ENCODE measurements around the gene CCL7.

The CCL7 gene

GRCh38 chr17:34252444-34253138 lies 17.4 kb upstream of the CCL7 start:
- Mint-ChIP-seq H3K4me1 (peaks cover 27 to 63% of the 10 kb centered on the region in 2 donors), H3K27me3 (peaks cover 33 to 35% of the 10 kb centered on the region in 2 donors), H3K4me3 (peak overlapping the region; percentile 30 to 51), H3K9me3 (no peaks in the 10 kb centered on the region), H3K36me3 (no peaks in the 10 kb centered on the region), H3K27ac (peak overlapping the region; percentile 52)
- DNase-seq, result no peak
- peak; percentile 51 to 64 for ATAC-seq (replicated peaks)

- Mint-ChIP-seq H3K27me3 (peaks cover 33 to 38% of the 10 kb centered on the region in 2 donors), H3K9me3 (no peaks in the 10 kb centered on the region), H3K27ac (no peak overlapping the region), H3K4me1 (peaks cover 27 to 57% of the 10 kb centered on the region in 2 donors), H3K4me3 (no peak overlapping the region), H3K36me3 (no peaks in the 10 kb centered on the region)
- DNase-seq, result no peak
- no peak for ATAC-seq (replicated peaks)
Observed at GRCh38 chr17:34253139-34253525, 16.9 kb upstream of the CCL7 start.

- Mint-ChIP-seq H3K36me3 (no peaks in the 10 kb centered on the region), H3K4me1 (peaks cover 26 to 47% of the 10 kb centered on the region in 2 donors), H3K27me3 (peaks cover 31 to 44% of the 10 kb centered on the region in 2 donors), H3K4me3 (no peak overlapping the region), H3K9me3 (no peaks in the 10 kb centered on the region), H3K27ac (no peak overlapping the region)
- DNase-seq (no peak), ATAC-seq (replicated peaks) (no peak)
Observed at GRCh38 chr17:34254146-34254545, 15.9 kb upstream of the CCL7 start.

- Mint-ChIP-seq H3K36me3 (no peaks in the 10 kb centered on the region), H3K4me3 (peak within 1 kb of the TSS; percentile 30 to 56), H3K27me3 (peaks cover 33 to 51% of the 10 kb centered on the region in 2 donors), H3K27ac (no peak within 1 kb of the TSS), H3K9me3 (no peaks in the 10 kb centered on the region), H3K4me1 (peaks cover 26 to 40% of the 10 kb centered on the region in 2 donors)
- no peak for DNase-seq
- ATAC-seq (replicated peaks), result peak; percentile 40 to 59
Observed at GRCh38 chr17:34254651-34255380, 15.2 kb upstream of the CCL7 start, which contains the start of gene CCL2. CCL2 (plus strand) TSS chr17:34255285; CDS start chr17:34255350, 65 bp downstream.

GRCh38 chr17:34255381-34255732 lies 14.7 kb upstream of the CCL7 start:
- Mint-ChIP-seq H3K9me3 (no peaks in the 10 kb centered on the region), H3K27me3 (peaks cover 32 to 57% of the 10 kb centered on the region in 2 donors), H3K36me3 (no peaks in the 10 kb centered on the region), H3K4me3 (peak overlapping the region in 1 of 2 donors; percentile 56), H3K4me1 (peaks cover 26 to 38% of the 10 kb centered on the region in 2 donors), H3K27ac (no peak overlapping the region)
- ATAC-seq (replicated peaks), result no peak
- DNase-seq, result no peak

- Mint-ChIP-seq H3K36me3 (no peaks in the 10 kb centered on the region), H3K4me1 (peaks cover 26 to 36% of the 10 kb centered on the region in 2 donors), H3K27ac (no peak overlapping the region), H3K9me3 (no peaks in the 10 kb centered on the region), H3K4me3 (no peak overlapping the region), H3K27me3 (peaks cover 31 to 55% of the 10 kb centered on the region in 2 donors)
- DNase-seq (no peak), ATAC-seq (replicated peaks) (no peak)
Observed at GRCh38 chr17:34255841-34256240, 14.2 kb upstream of the CCL7 start.

- Mint-ChIP-seq H3K9me3 (no peaks in the 10 kb centered on the region), H3K27ac (no peak overlapping the region), H3K4me1 (peaks cover 16 to 20% of the 10 kb centered on the region in 2 donors), H3K27me3 (peaks cover 25 to 58% of the 10 kb centered on the region in 2 donors), H3K36me3 (no peaks in the 10 kb centered on the region), H3K4me3 (no peak overlapping the region)
- DNase-seq (no peak), ATAC-seq (replicated peaks) (no peak)
Observed at GRCh38 chr17:34257299-34257985, 12.6 kb upstream of the CCL7 start.

GRCh38 chr17:34257986-34258326 lies 12.1 kb upstream of the CCL7 start:
- Mint-ChIP-seq H3K4me1 (peaks cover 11 to 15% of the 10 kb centered on the region in 2 donors), H3K4me3 (no peak overlapping the region), H3K9me3 (no peaks in the 10 kb centered on the region), H3K36me3 (no peaks in the 10 kb centered on the region), H3K27ac (no peak overlapping the region), H3K27me3 (peaks cover 25 to 59% of the 10 kb centered on the region in 2 donors)
- ATAC-seq (replicated peaks) (no peak), DNase-seq (no peak)

- Mint-ChIP-seq H3K27ac (no peak overlapping the region), H3K27me3 (peaks cover 29 to 59% of the 10 kb centered on the region in 2 donors), H3K36me3 (no peaks in the 10 kb centered on the region), H3K9me3 (no peaks in the 10 kb centered on the region), H3K4me1 (peaks cover 7 to 9% of the 10 kb centered on the region in 2 donors), H3K4me3 (no peak overlapping the region)
- ATAC-seq (replicated peaks) (no peak), DNase-seq (no peak)
Observed at GRCh38 chr17:34259146-34259545, 10.9 kb upstream of the CCL7 start.

- Mint-ChIP-seq H3K4me1 (no peaks in the 10 kb centered on the region), H3K36me3 (no peaks in the 10 kb centered on the region), H3K27ac (no peak overlapping the region), H3K9me3 (no peaks in the 10 kb centered on the region), H3K4me3 (no peak overlapping the region), H3K27me3 (peaks cover 32 to 64% of the 10 kb centered on the region in 2 donors)
- ATAC-seq (replicated peaks), result no peak
- no peak for DNase-seq
Observed at GRCh38 chr17:34260861-34261260, 9.2 kb upstream of the CCL7 start.

- Mint-ChIP-seq H3K27ac (no peak overlapping the region), H3K9me3 (no peaks in the 10 kb centered on the region), H3K4me1 (no peaks in the 10 kb centered on the region), H3K36me3 (no peaks in the 10 kb centered on the region), H3K27me3 (peaks cover 36 to 64% of the 10 kb centered on the region in 2 donors), H3K4me3 (no peak overlapping the region)
- DNase-seq, result no peak
- no peak for ATAC-seq (replicated peaks)
Observed at GRCh38 chr17:34261568-34262337, 8.3 kb upstream of the CCL7 start.

- ATAC-seq (replicated peaks), result no peak
- DNase-seq, result no peak
- no peaks in the 10 kb centered on the region for H3K4me1 Mint-ChIP-seq
- H3K27me3 Mint-ChIP-seq, result peaks cover 42 to 56% of the 10 kb centered on the region in 2 donors
- no peaks in the 10 kb centered on the region for H3K9me3 Mint-ChIP-seq
- no peak overlapping the region for H3K27ac Mint-ChIP-seq
- no peak overlapping the region for H3K4me3 Mint-ChIP-seq
- no peaks in the 10 kb centered on the region for H3K36me3 Mint-ChIP-seq
Observed at GRCh38 chr17:34265711-34266110, 4.3 kb upstream of the CCL7 start.

- H3K4me3 Mint-ChIP-seq, result no peak overlapping the region
- no peak for DNase-seq
- H3K27ac Mint-ChIP-seq, result no peak overlapping the region
- H3K36me3 Mint-ChIP-seq, result no peaks in the 10 kb centered on the region
- no peaks in the 10 kb centered on the region for H3K9me3 Mint-ChIP-seq
- no peaks in the 10 kb centered on the region for H3K4me1 Mint-ChIP-seq
- H3K27me3 Mint-ChIP-seq, result peaks cover 53 to 78% of the 10 kb centered on the region in 2 donors
- ATAC-seq (replicated peaks), result no peak
Observed at GRCh38 chr17:34275881-34276280, 5.9 kb downstream of the CCL7 start.

- Mint-ChIP-seq H3K27me3 (peaks cover 47 to 79% of the 10 kb centered on the region in 2 donors), H3K4me1 (no peaks in the 10 kb centered on the region), H3K36me3 (no peaks in the 10 kb centered on the region), H3K9me3 (peaks cover 0 to 2% of the 10 kb centered on the region in 2 donors), H3K27ac (no peak overlapping the region), H3K4me3 (no peak overlapping the region)
- ATAC-seq (replicated peaks), result no peak
- DNase-seq, result no peak
Observed at GRCh38 chr17:34276826-34277225, 6.8 kb downstream of the CCL7 start.
